CD14-positive monocyte (primary cell): ENCODE data around the gene ENTHD1. TPM values are rescaled to one million over a fixed set of nuclear protein-coding genes. Genes with fewer than 3 reads are reported as not detected.

Source experiments
- DNase-seq, 3 donors: peaks; one replicate each; pipeline ENCODE4 v3.0.0-alpha.2; 2011 to 2022
- H2AFZ ChIP-seq: 2 replicates; pipeline ENCODE4 v1.6.0; 2012; ENCODE audit warnings: mild to moderate bottlenecking, low read depth, low read length, inconsistent platforms; ENCODE audit not compliant: insufficient read depth, poor library complexity, severe bottlenecking
- H3K27ac ChIP-seq, 2 donors: 1 replicate in 1 of 2; 2 replicates in 1 of 2; pipeline ENCODE4 v1.5.1; 2012 to 2013; ENCODE audit warnings: low read length in 2 of 2, control low read depth in 1 of 2, inconsistent platforms in 1 of 2, low read depth in 1 of 2, mild to moderate bottlenecking in 1 of 2
- H3K27me3 ChIP-seq, 2 donors: one replicate each; pipeline versions ENCODE4 v1.6.0 to v1.6.1; 2011 to 2013; ENCODE audit warnings: low read length in 2 of 2; ENCODE audit not compliant: control insufficient read depth in 2 of 2, insufficient read depth in 2 of 2
- H3K36me3 ChIP-seq, 2 donors: replicated peaks in 1 of 2; 1 replicate in 1 of 2; 2 replicates in 1 of 2; pipeline versions ENCODE4 v1.5.1 to v1.6.1; 2012 to 2013; ENCODE audit warnings: low read length in 2 of 2, control low read depth in 1 of 2, inconsistent platforms in 1 of 2, mild to moderate bottlenecking in 1 of 2; ENCODE audit not compliant: insufficient read depth in 2 of 2, control insufficient read depth in 1 of 2
- H3K4me1 ChIP-seq, 2 donors: 1 replicate in 1 of 2; 2 replicates in 1 of 2; pipeline versions ENCODE4 v1.5.1 to v1.6.1; 2012 to 2013; ENCODE audit warnings: low read length in 2 of 2, control low read depth in 1 of 2, inconsistent platforms in 1 of 2, mild to moderate bottlenecking in 1 of 2, moderate library complexity in 1 of 2; ENCODE audit not compliant: insufficient read depth in 2 of 2, control insufficient read depth in 1 of 2
- H3K4me2 ChIP-seq: replicated peaks from 2 replicates; pipeline ENCODE3; 2012; ENCODE audit warnings: low read length, moderate library complexity, mild to moderate bottlenecking; ENCODE audit not compliant: poor library complexity, severe bottlenecking; ENCODE audit errors: extremely low read depth
- H3K4me3 ChIP-seq, 3 experiments: fragments of 200-600 bp in 1 of 3; sonication (generic) in 1 of 3; replicated peaks in 1 of 3; 1 replicate in 2 of 3; 2 replicates in 1 of 3; pipeline ENCODE4 v1.5.1; 2011 to 2013; ENCODE audit warnings: low read length in 3 of 3, mild to moderate bottlenecking in 3 of 3, control low read depth in 2 of 3, low read depth in 2 of 3, inconsistent platforms in 1 of 3, moderate library complexity in 1 of 3
- H3K79me2 ChIP-seq: 2 replicates; pipeline ENCODE4 v1.6.0; 2012; ENCODE audit warnings: mild to moderate bottlenecking, control low read depth, inconsistent platforms, low read length, moderate library complexity; ENCODE audit not compliant: insufficient read depth
- H3K9ac ChIP-seq: 2 replicates; pipeline ENCODE4 v1.6.0; 2017; ENCODE audit warnings: low read length, mild to moderate bottlenecking; ENCODE audit not compliant: insufficient read depth, poor library complexity, severe bottlenecking
- H3K9me3 ChIP-seq, 2 donors: replicated peaks in 1 of 2; 1 replicate in 1 of 2; 2 replicates in 1 of 2; pipeline versions ENCODE4 v1.5.1 to v1.6.1; 2012 to 2013; ENCODE audit warnings: low read length in 2 of 2, control low read depth in 1 of 2; ENCODE audit not compliant: control insufficient read depth in 1 of 2, insufficient read depth in 1 of 2
- H4K20me1 ChIP-seq: 2 replicates; pipeline ENCODE4 v1.6.0; 2012; ENCODE audit warnings: mild to moderate bottlenecking, low read length, control low read depth, moderate library complexity; ENCODE audit not compliant: insufficient read depth
- H3K27ac Mint-ChIP-seq, 7 donors: one replicate each; pipeline ENCODE4 v1.8.0; 2020; ENCODE audit warnings: mild to moderate bottlenecking in 7 of 7, mixed read lengths in 7 of 7, moderate library complexity in 6 of 7, inconsistent platforms in 2 of 7
- H3K27me3 Mint-ChIP-seq, 3 donors: one replicate each; pipeline ENCODE4 v1.8.0; 2021 to 2022; ENCODE audit warnings: low read depth in 3 of 3, mild to moderate bottlenecking in 3 of 3, mixed read lengths in 3 of 3, moderate library complexity in 3 of 3, inconsistent platforms in 1 of 3
- H3K36me3 Mint-ChIP-seq, 2 donors: one replicate each; pipeline ENCODE4 v1.8.0; 2020; ENCODE audit warnings: mixed read lengths in 2 of 2, inconsistent platforms in 1 of 2, mild to moderate bottlenecking in 1 of 2
- H3K4me1 Mint-ChIP-seq: one replicate; pipeline ENCODE4 v1.8.0; 2020; ENCODE audit warnings: mild to moderate bottlenecking, mixed read lengths
- H3K4me3 Mint-ChIP-seq, 2 donors: one replicate each; pipeline ENCODE4 v1.8.0; 2020; ENCODE audit warnings: mild to moderate bottlenecking in 2 of 2, mixed read lengths in 2 of 2, moderate library complexity in 1 of 2
- H3K9me3 Mint-ChIP-seq, 7 donors: one replicate each; pipeline ENCODE4 v1.8.0; 2020 to 2022; ENCODE audit warnings: mixed read lengths in 7 of 7, mild to moderate bottlenecking in 6 of 7, moderate library complexity in 6 of 7, inconsistent platforms in 2 of 7
- CTCF ChIP-seq: fragments of 200-600 bp; IDR thresholded peaks from one replicate; pipeline ENCODE4 v1.8.0; 2022; ENCODE audit warnings: antibody characterized with exemption, mild to moderate bottlenecking
- WGBS: methylation state at CpG from one replicate; pipeline ENCODE4 v1.1.5; 2013; ENCODE audit warnings: missing lambda C conversion rate; ENCODE audit not compliant: insufficient coverage; 5-methylcytosine and 5-hydroxymethylcytosine counted together
- intact Hi-C, 2 donors: fragments of 100-400 bp; cut with micrococcal nuclease; formaldehyde crosslinking; loops; one replicate each; pipeline versions ENCODE4 v1.15.0 to v1.15.1; 2023
- polyA plus RNA-seq, 3 donors: library from polyadenylated mRNA; depleted of rRNA in 1 of 3; unstranded in 2 of 3; stranded (reverse) in 1 of 3; fragments of 300-500 nt in 2 of 3; fragments of >200 nt in 1 of 3; fragmentation: Illumina TruSeq in 2 of 3; gene quantifications; 1 replicate in 2 of 3; 2 replicates in 1 of 3; pipeline ENCODE4 v1.2.3, GENCODE V29; 2012 to 2021

ENTHD1 gene
- polyA plus RNA-seq, 3 donors = not detected

- no peak overlapping the region for H2AFZ ChIP-seq
- H3K27me3 Mint-ChIP-seq = peaks cover 2 to 4% (median 2%) of the 10 kb centered on the region in 3 donors
- no peak for DNase-seq
- no peaks in the 10 kb centered on the region for H3K27me3 ChIP-seq
- H3K4me3 Mint-ChIP-seq = no peak overlapping the region
- no peaks in the 10 kb centered on the region for H4K20me1 ChIP-seq
- no peak overlapping the region for H3K4me2 ChIP-seq
- no peak overlapping the region for H3K9ac ChIP-seq
- WGBS = no CpG with 5 or more reads among the region's 6 CpGs
- H3K36me3 Mint-ChIP-seq = no peaks in the 10 kb centered on the region
- peaks cover 0 to 3% (median 0%) of the 10 kb centered on the region in 7 donors for H3K9me3 Mint-ChIP-seq
- no peaks in the 10 kb centered on the region for H3K4me1 ChIP-seq
- H3K4me1 Mint-ChIP-seq = peaks cover 3% of the 10 kb centered on the region
- H3K36me3 ChIP-seq = no peaks in the 10 kb centered on the region
- no peak overlapping the region for H3K4me3 ChIP-seq
- H3K27ac Mint-ChIP-seq = no peak overlapping the region
- intact Hi-C loops = no loop called here
- no peak overlapping the region for H3K27ac ChIP-seq
- TF ChIP-seq CTCF = no peak
- no peaks in the 10 kb centered on the region for H3K9me3 ChIP-seq
- H3K79me2 ChIP-seq = no peaks in the 10 kb centered on the region
These were observed 13.5 kb upstream of the ENTHD1 start for GRCh38 chr22:39907047-39907446.

DNA sequence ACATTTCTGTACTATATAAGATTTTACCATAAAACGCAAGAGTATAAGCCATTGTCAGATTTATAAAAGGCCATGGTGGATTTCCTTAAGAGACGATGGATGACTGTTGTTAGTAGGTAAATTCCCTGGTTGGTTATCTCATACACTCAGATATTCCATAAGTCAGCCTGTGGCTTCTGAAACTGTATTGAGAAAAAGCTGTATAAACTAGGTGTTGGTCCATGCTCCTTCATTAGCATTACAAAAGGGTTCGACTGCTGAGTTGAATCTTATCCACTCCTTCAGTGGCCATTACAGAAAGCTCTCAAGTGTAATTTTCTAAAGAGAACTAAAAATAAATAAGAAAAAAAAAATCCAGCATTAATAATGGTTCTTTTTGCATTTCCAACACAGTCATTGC is 12.6 kb upstream of the ENTHD1 start:
- H3K36me3 ChIP-seq = no peaks in the 10 kb centered on the region
- Mint-ChIP-seq H3K9me3 (peaks cover 0 to 3% (median 0%) of the 10 kb centered on the region in 7 donors), H3K4me3 (no peak overlapping the region), H3K27me3 (peaks cover 0 to 4% (median 2%) of the 10 kb centered on the region in 3 donors), H3K36me3 (no peaks in the 10 kb centered on the region), H3K27ac (no peak overlapping the region), H3K4me1 (peaks cover 9% of the 10 kb centered on the region)
- peaks cover under 1 to 2% of the 10 kb centered on the region in 2 donors for H3K4me1 ChIP-seq
- H3K9ac ChIP-seq = no peak overlapping the region
- no peaks in the 10 kb centered on the region for H4K20me1 ChIP-seq
- H2AFZ ChIP-seq = no peak overlapping the region
- DNase-seq = no peak
- no peak overlapping the region for H3K4me3 ChIP-seq
- H3K9me3 ChIP-seq = no peaks in the 10 kb centered on the region
- no peaks in the 10 kb centered on the region for H3K27me3 ChIP-seq
- H3K27ac ChIP-seq = no peak overlapping the region
- H3K79me2 ChIP-seq = no peaks in the 10 kb centered on the region
- intact Hi-C loops = no loop called here
- H3K4me2 ChIP-seq = no peak overlapping the region
- no CpG with 5 or more reads among the region's 3 CpGs for WGBS
- TF ChIP-seq CTCF = no peak
